Activated CD4-positive, CD25-positive, alpha-beta regulatory T cell treated with anti-CD3 and anti-CD28 coated beads, Interleukin-2, amount 50 U/mL, for 72 hours (primary cell): ENCODE results near the gene CHST7.

ENCODE experiments used
- DNase-seq: peaks from one replicate; pipeline ENCODE4 v3.0.0; 2021

The CHST7 gene

GRCh38 chrX:46573892-46574773 is 568 bp downstream of the CHST7 start:
- peak; percentile 62 for DNase-seq

GRCh38 chrX:46574774-46575381 is 1.3 kb downstream of the CHST7 start:
- peak; percentile 47 for DNase-seq

- no peak for DNase-seq
Observed at GRCh38 chrX:46575586-46575985, 2.0 kb downstream of the CHST7 start.

- DNase-seq: no peak
Observed at GRCh38 chrX:46575991-46576392, 2.4 kb downstream of the CHST7 start.

- no peak for DNase-seq
Observed at GRCh38 chrX:46576458-46576857, 2.9 kb downstream of the CHST7 start.

- DNase-seq: no peak
Observed at GRCh38 chrX:46577221-46578005, 3.8 kb downstream of the CHST7 start.

GRCh38 chrX:46579250-46579649 is 5.7 kb downstream of the CHST7 start:
- DNase-seq: no peak

- no peak for DNase-seq
Observed at GRCh38 chrX:46580613-46581012, 7.0 kb downstream of the CHST7 start.

GRCh38 chrX:46582325-46582724 is 8.8 kb downstream of the CHST7 start:
- no peak for DNase-seq

- no peak for DNase-seq
Observed at GRCh38 chrX:46582966-46583365, 9.4 kb downstream of the CHST7 start.

- no peak for DNase-seq
Observed at GRCh38 chrX:46584736-46585135, 11.2 kb downstream of the CHST7 start.

GRCh38 chrX:46587158-46587557 is 13.6 kb downstream of the CHST7 start:
- no peak for DNase-seq

GRCh38 chrX:46587753-46588171 is 14.2 kb downstream of the CHST7 start:
- DNase-seq: no peak

- DNase-seq: no peak
Observed at GRCh38 chrX:46588263-46588662, 14.7 kb downstream of the CHST7 start.

GRCh38 chrX:46589977-46590723 is 16.6 kb downstream of the CHST7 start:
- DNase-seq: no peak

- DNase-seq: no peak
Observed at GRCh38 chrX:46595084-46595483, 21.5 kb downstream of the CHST7 start.

- DNase-seq: no peak
Observed at GRCh38 chrX:46597208-46597607, 23.6 kb downstream of the CHST7 start.

GRCh38 chrX:46597771-46598170 is 24.2 kb downstream of the CHST7 start:
- no peak for DNase-seq

GRCh38 chrX:46599051-46599560 is 25.5 kb downstream of the CHST7 start:
- DNase-seq: no peak

- DNase-seq: no peak
Observed at GRCh38 chrX:46601283-46601682, 27.7 kb downstream of the CHST7 start.

- DNase-seq: no peak
Observed at GRCh38 chrX:46602468-46603102, 29.0 kb downstream of the CHST7 start.

- no peak for DNase-seq
Observed at GRCh38 chrX:46607916-46608315, 34.4 kb downstream of the CHST7 start.
